CD14-positive monocyte (primary cell): ENCODE results near the gene GPC5. TPM values are rescaled to one million over a fixed set of nuclear protein-coding genes. Genes with fewer than 3 reads are reported as not detected.

Source experiments
- DNase-seq, 3 donors: peaks; one replicate each; pipeline ENCODE4 v3.0.0-alpha.2; 2011 to 2022
- H2AFZ ChIP-seq: 2 replicates; pipeline ENCODE4 v1.6.0; 2012; ENCODE audit warnings: mild to moderate bottlenecking, low read depth, low read length, inconsistent platforms; ENCODE audit not compliant: insufficient read depth, poor library complexity, severe bottlenecking
- H3K27ac ChIP-seq, 2 donors: 1 replicate in 1 of 2; 2 replicates in 1 of 2; pipeline ENCODE4 v1.5.1; 2012 to 2013; ENCODE audit warnings: low read length in 2 of 2, control low read depth in 1 of 2, inconsistent platforms in 1 of 2, low read depth in 1 of 2, mild to moderate bottlenecking in 1 of 2
- H3K27me3 ChIP-seq, 2 donors: one replicate each; pipeline versions ENCODE4 v1.6.0 to v1.6.1; 2011 to 2013; ENCODE audit warnings: low read length in 2 of 2; ENCODE audit not compliant: control insufficient read depth in 2 of 2, insufficient read depth in 2 of 2
- H3K36me3 ChIP-seq, 2 donors: replicated peaks in 1 of 2; 1 replicate in 1 of 2; 2 replicates in 1 of 2; pipeline versions ENCODE4 v1.5.1 to v1.6.1; 2012 to 2013; ENCODE audit warnings: low read length in 2 of 2, control low read depth in 1 of 2, inconsistent platforms in 1 of 2, mild to moderate bottlenecking in 1 of 2; ENCODE audit not compliant: insufficient read depth in 2 of 2, control insufficient read depth in 1 of 2
- H3K4me1 ChIP-seq, 2 donors: 1 replicate in 1 of 2; 2 replicates in 1 of 2; pipeline versions ENCODE4 v1.5.1 to v1.6.1; 2012 to 2013; ENCODE audit warnings: low read length in 2 of 2, control low read depth in 1 of 2, inconsistent platforms in 1 of 2, mild to moderate bottlenecking in 1 of 2, moderate library complexity in 1 of 2; ENCODE audit not compliant: insufficient read depth in 2 of 2, control insufficient read depth in 1 of 2
- H3K4me2 ChIP-seq: replicated peaks from 2 replicates; pipeline ENCODE3; 2012; ENCODE audit warnings: low read length, moderate library complexity, mild to moderate bottlenecking; ENCODE audit not compliant: poor library complexity, severe bottlenecking; ENCODE audit errors: extremely low read depth
- H3K4me3 ChIP-seq, 3 experiments: fragments of 200-600 bp in 1 of 3; sonication (generic) in 1 of 3; replicated peaks in 1 of 3; 1 replicate in 2 of 3; 2 replicates in 1 of 3; pipeline ENCODE4 v1.5.1; 2011 to 2013; ENCODE audit warnings: low read length in 3 of 3, mild to moderate bottlenecking in 3 of 3, control low read depth in 2 of 3, low read depth in 2 of 3, inconsistent platforms in 1 of 3, moderate library complexity in 1 of 3
- H3K79me2 ChIP-seq: 2 replicates; pipeline ENCODE4 v1.6.0; 2012; ENCODE audit warnings: mild to moderate bottlenecking, control low read depth, inconsistent platforms, low read length, moderate library complexity; ENCODE audit not compliant: insufficient read depth
- H3K9ac ChIP-seq: 2 replicates; pipeline ENCODE4 v1.6.0; 2017; ENCODE audit warnings: low read length, mild to moderate bottlenecking; ENCODE audit not compliant: insufficient read depth, poor library complexity, severe bottlenecking
- H3K9me3 ChIP-seq, 2 donors: replicated peaks in 1 of 2; 1 replicate in 1 of 2; 2 replicates in 1 of 2; pipeline versions ENCODE4 v1.5.1 to v1.6.1; 2012 to 2013; ENCODE audit warnings: low read length in 2 of 2, control low read depth in 1 of 2; ENCODE audit not compliant: control insufficient read depth in 1 of 2, insufficient read depth in 1 of 2
- H4K20me1 ChIP-seq: 2 replicates; pipeline ENCODE4 v1.6.0; 2012; ENCODE audit warnings: mild to moderate bottlenecking, low read length, control low read depth, moderate library complexity; ENCODE audit not compliant: insufficient read depth
- H3K27ac Mint-ChIP-seq, 7 donors: one replicate each; pipeline ENCODE4 v1.8.0; 2020; ENCODE audit warnings: mild to moderate bottlenecking in 7 of 7, mixed read lengths in 7 of 7, moderate library complexity in 6 of 7, inconsistent platforms in 2 of 7
- H3K27me3 Mint-ChIP-seq, 3 donors: one replicate each; pipeline ENCODE4 v1.8.0; 2021 to 2022; ENCODE audit warnings: low read depth in 3 of 3, mild to moderate bottlenecking in 3 of 3, mixed read lengths in 3 of 3, moderate library complexity in 3 of 3, inconsistent platforms in 1 of 3
- H3K36me3 Mint-ChIP-seq, 2 donors: one replicate each; pipeline ENCODE4 v1.8.0; 2020; ENCODE audit warnings: mixed read lengths in 2 of 2, inconsistent platforms in 1 of 2, mild to moderate bottlenecking in 1 of 2
- H3K4me1 Mint-ChIP-seq: one replicate; pipeline ENCODE4 v1.8.0; 2020; ENCODE audit warnings: mild to moderate bottlenecking, mixed read lengths
- H3K4me3 Mint-ChIP-seq, 2 donors: one replicate each; pipeline ENCODE4 v1.8.0; 2020; ENCODE audit warnings: mild to moderate bottlenecking in 2 of 2, mixed read lengths in 2 of 2, moderate library complexity in 1 of 2
- H3K9me3 Mint-ChIP-seq, 7 donors: one replicate each; pipeline ENCODE4 v1.8.0; 2020 to 2022; ENCODE audit warnings: mixed read lengths in 7 of 7, mild to moderate bottlenecking in 6 of 7, moderate library complexity in 6 of 7, inconsistent platforms in 2 of 7
- WGBS: methylation state at CpG from one replicate; pipeline ENCODE4 v1.1.5; 2013; ENCODE audit warnings: missing lambda C conversion rate; ENCODE audit not compliant: insufficient coverage; 5-methylcytosine and 5-hydroxymethylcytosine counted together
- intact Hi-C, 2 donors: fragments of 100-400 bp; cut with micrococcal nuclease; formaldehyde crosslinking; loops; one replicate each; pipeline versions ENCODE4 v1.15.0 to v1.15.1; 2023
- polyA plus RNA-seq, 3 donors: library from polyadenylated mRNA; depleted of rRNA in 1 of 3; unstranded in 2 of 3; stranded (reverse) in 1 of 3; fragments of 300-500 nt in 2 of 3; fragments of >200 nt in 1 of 3; fragmentation: Illumina TruSeq in 2 of 3; gene quantifications; 1 replicate in 2 of 3; 2 replicates in 1 of 3; pipeline ENCODE4 v1.2.3, GENCODE V29; 2012 to 2021
- TF ChIP-seq, protein P1 (sequence below): fragments of 200-600 bp; IDR thresholded peaks from one replicate; pipeline ENCODE4 v1.8.0; 2022; ENCODE audit warnings: antibody characterized with exemption, mild to moderate bottlenecking

GPC5 gene
- polyA plus RNA-seq, 3 donors = not detected

DNA sequence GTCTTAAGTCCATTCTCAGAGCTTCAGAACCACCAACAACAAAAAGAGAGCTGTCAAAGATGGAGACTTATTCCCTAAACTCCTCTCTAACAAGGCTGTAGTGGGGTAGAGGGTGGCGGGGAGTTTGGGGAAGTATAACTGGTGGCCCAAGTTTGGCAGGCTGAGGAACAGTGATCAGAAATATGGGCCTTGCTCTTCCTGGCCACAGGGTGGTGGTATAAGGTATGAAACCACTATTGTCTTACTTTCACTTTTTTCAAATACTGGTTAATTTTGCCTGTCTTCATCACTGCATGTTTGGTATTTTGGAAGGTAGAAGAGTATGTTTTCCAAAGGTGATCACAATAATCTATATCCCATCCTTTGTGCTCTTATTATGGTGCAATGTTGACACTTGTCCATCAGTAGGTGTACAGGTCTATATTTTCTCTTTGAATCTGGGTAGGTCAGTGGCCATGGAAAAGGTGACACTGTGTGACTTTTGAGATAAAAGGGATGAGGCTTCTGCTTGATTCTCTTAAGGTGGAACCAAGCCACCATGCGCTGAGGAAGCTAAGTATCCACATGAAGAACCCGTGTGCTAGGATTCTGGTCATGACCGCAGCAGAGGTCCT, 23.2 kb upstream of the GPC5 start:
- no peaks in the 10 kb centered on the region for H3K27me3 Mint-ChIP-seq
- Histone ChIP-seq H2AFZ (no peak overlapping the region), H3K4me3 (no peak overlapping the region), H3K4me1 (no peaks in the 10 kb centered on the region), H4K20me1 (no peaks in the 10 kb centered on the region), H3K9ac (no peak overlapping the region), H3K79me2 (no peaks in the 10 kb centered on the region), H3K9me3 (no peaks in the 10 kb centered on the region), H3K27me3 (no peaks in the 10 kb centered on the region), H3K27ac (no peak overlapping the region), H3K4me2 (no peak overlapping the region), H3K36me3 (no peaks in the 10 kb centered on the region)
- no peaks in the 10 kb centered on the region for H3K9me3 Mint-ChIP-seq
- H3K27ac Mint-ChIP-seq = peak overlapping the region in 1 of 7 donors; percentile 7
- peaks cover 6% of the 10 kb centered on the region for H3K4me1 Mint-ChIP-seq
- no peaks in the 10 kb centered on the region for H3K36me3 Mint-ChIP-seq
- DNase-seq = peak; percentile 23 to 43 (median 38)
- 97% methylated on average over 3 of the region's 4 CpGs for WGBS
- no peak overlapping the region for H3K4me3 Mint-ChIP-seq
- intact Hi-C loops = no loop called here
- TF ChIP-seq, protein P1, sequence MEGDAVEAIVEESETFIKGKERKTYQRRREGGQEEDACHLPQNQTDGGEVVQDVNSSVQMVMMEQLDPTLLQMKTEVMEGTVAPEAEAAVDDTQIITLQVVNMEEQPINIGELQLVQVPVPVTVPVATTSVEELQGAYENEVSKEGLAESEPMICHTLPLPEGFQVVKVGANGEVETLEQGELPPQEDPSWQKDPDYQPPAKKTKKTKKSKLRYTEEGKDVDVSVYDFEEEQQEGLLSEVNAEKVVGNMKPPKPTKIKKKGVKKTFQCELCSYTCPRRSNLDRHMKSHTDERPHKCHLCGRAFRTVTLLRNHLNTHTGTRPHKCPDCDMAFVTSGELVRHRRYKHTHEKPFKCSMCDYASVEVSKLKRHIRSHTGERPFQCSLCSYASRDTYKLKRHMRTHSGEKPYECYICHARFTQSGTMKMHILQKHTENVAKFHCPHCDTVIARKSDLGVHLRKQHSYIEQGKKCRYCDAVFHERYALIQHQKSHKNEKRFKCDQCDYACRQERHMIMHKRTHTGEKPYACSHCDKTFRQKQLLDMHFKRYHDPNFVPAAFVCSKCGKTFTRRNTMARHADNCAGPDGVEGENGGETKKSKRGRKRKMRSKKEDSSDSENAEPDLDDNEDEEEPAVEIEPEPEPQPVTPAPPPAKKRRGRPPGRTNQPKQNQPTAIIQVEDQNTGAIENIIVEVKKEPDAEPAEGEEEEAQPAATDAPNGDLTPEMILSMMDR = peak; percentile 56

DNA sequence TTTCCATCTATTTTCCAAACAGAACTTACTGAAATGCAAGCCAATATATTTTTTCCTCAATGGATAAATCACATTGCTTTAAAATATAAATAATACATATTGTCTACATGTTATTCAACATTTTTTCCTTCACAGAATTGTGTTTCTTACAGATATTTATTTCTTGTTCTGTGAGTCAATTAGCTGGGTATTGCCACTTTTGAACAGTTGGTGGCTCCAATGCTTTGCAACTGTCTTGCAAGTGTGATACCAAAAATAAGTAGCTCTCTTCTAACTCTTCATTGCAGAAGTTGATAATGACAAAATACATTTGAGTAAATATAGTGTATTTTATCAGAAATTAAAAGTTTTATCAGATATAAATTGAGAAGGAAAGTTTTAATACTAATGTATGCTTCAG, 17.1 kb upstream of the GPC5 start:
- H3K36me3 ChIP-seq = no peaks in the 10 kb centered on the region
- no peak overlapping the region for H3K4me2 ChIP-seq
- no peaks in the 10 kb centered on the region for H4K20me1 ChIP-seq
- H3K4me1 Mint-ChIP-seq = no peaks in the 10 kb centered on the region
- no peaks in the 10 kb centered on the region for H3K27me3 ChIP-seq
- H3K27ac Mint-ChIP-seq = no peak overlapping the region
- H3K4me1 ChIP-seq = no peaks in the 10 kb centered on the region
- no peaks in the 10 kb centered on the region for H3K9me3 ChIP-seq
- no peaks in the 10 kb centered on the region for H3K79me2 ChIP-seq
- TF ChIP-seq, protein P1 = no peak
- no peak overlapping the region for H3K9ac ChIP-seq
- intact Hi-C loops = no loop called here
- peaks cover 0 to 2% (median 0%) of the 10 kb centered on the region in 3 donors for H3K27me3 Mint-ChIP-seq
- H3K9me3 Mint-ChIP-seq = no peaks in the 10 kb centered on the region
- no peaks in the 10 kb centered on the region for H3K36me3 Mint-ChIP-seq
- DNase-seq = no peak
- H3K4me3 ChIP-seq = no peak overlapping the region
- H2AFZ ChIP-seq = no peak overlapping the region
- H3K27ac ChIP-seq = no peak overlapping the region
- no peak overlapping the region for H3K4me3 Mint-ChIP-seq
